Activated T-helper 1 cell treated with anti-CD3 and anti-CD28 coated beads, Interleukin-12 subunit alpha, Interleukin-12 subunit beta, Interleukin-2, Interleukin-4 antibody, amounts not matched to agents 30 ng/mL and 10 ng/mL and 1 ng/mL, durations not matched to agents 14 hours and 24 hours and 36 hours (primary cell): ENCODE data around the gene NAT14. TPM values are rescaled to one million over a fixed set of nuclear protein-coding genes. Genes with fewer than 3 reads are reported as not detected.

ENCODE experiments used
- DNase-seq: peaks from one replicate; pipeline ENCODE4 v3.0.0; 2021; ENCODE audit warnings: low spot score
- H3K27ac Mint-ChIP-seq: one replicate; pipeline ENCODE4 v1.8.0; 2021; ENCODE audit warnings: mild to moderate bottlenecking, mixed read lengths
- H3K27me3 Mint-ChIP-seq: one replicate; pipeline ENCODE4 v1.8.0; 2022; ENCODE audit warnings: mild to moderate bottlenecking, moderate library complexity, mixed read lengths; ENCODE audit not compliant: insufficient read depth
- H3K36me3 Mint-ChIP-seq: one replicate; pipeline ENCODE4 v1.8.0; 2021; ENCODE audit warnings: low read depth, mixed read lengths
- H3K4me1 Mint-ChIP-seq: one replicate; pipeline ENCODE4 v1.8.0; 2021; ENCODE audit warnings: low read depth, mixed read lengths
- H3K4me3 Mint-ChIP-seq: one replicate; pipeline ENCODE4 v1.8.0; 2021; ENCODE audit warnings: mild to moderate bottlenecking, moderate library complexity, mixed read lengths
- H3K9me3 Mint-ChIP-seq: one replicate; pipeline ENCODE4 v1.8.0; 2021; ENCODE audit warnings: mixed read lengths
- intact Hi-C: fragments of 100-400 bp; cut with micrococcal nuclease; formaldehyde crosslinking; loops from one replicate; pipeline ENCODE4 v1.15.1; 2024
- total RNA-seq: library from RNA; stranded (reverse); gene quantifications from 2 replicates; pipeline ENCODE4 v1.2.3, GENCODE V29; 2022

NAT14 gene, protein sequence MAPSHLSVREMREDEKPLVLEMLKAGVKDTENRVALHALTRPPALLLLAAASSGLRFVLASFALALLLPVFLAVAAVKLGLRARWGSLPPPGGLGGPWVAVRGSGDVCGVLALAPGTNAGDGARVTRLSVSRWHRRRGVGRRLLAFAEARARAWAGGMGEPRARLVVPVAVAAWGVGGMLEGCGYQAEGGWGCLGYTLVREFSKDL
- 23.1 and 26.1 TPM in 2 replicates for total RNA-seq

- Mint-ChIP-seq H3K4me3 (peak within 1 kb of the TSS; percentile 80), H3K36me3 (no peaks in the 10 kb centered on the region), H3K9me3 (no peaks in the 10 kb centered on the region), H3K27me3 (no peaks in the 10 kb centered on the region), H3K27ac (peak within 1 kb of the TSS; percentile 55), H3K4me1 (peaks cover 11% of the 10 kb centered on the region)
- peak; percentile 64 for DNase-seq
- intact Hi-C loops: loop anchor here (1.0 kb wide), 2 partner anchors 9 to 24 kb away; partner anchors contain the start of genes ISOC2 and ZNF628
These were observed at the start of gene NAT14 for GRCh38 chr19:55484593-55485438. NAT14 (plus strand) TSS chr19:55485188; CDS start chr19:55485709, 521 bp downstream.

- Mint-ChIP-seq H3K36me3 (no peaks in the 10 kb centered on the region), H3K27ac (no peak overlapping the region), H3K9me3 (no peaks in the 10 kb centered on the region), H3K27me3 (peaks cover 31% of the 10 kb centered on the region), H3K4me1 (peaks cover 17% of the 10 kb centered on the region), H3K4me3 (no peak overlapping the region)
- no peak for DNase-seq
- intact Hi-C loops: no loop called here
These were observed 48.1 kb upstream of the NAT14 start for GRCh38 chr19:55436847-55437246.

- peaks cover 17% of the 10 kb centered on the region for H3K4me1 Mint-ChIP-seq
- H3K27ac Mint-ChIP-seq: no peak overlapping the region
- no peak for DNase-seq
- intact Hi-C loops: no loop called here
- no peaks in the 10 kb centered on the region for H3K9me3 Mint-ChIP-seq
- peaks cover 34% of the 10 kb centered on the region for H3K27me3 Mint-ChIP-seq
- no peak overlapping the region for H3K4me3 Mint-ChIP-seq
- H3K36me3 Mint-ChIP-seq: no peaks in the 10 kb centered on the region
These were observed 47.6 kb upstream of the NAT14 start for GRCh38 chr19:55437410-55437809.

DNA sequence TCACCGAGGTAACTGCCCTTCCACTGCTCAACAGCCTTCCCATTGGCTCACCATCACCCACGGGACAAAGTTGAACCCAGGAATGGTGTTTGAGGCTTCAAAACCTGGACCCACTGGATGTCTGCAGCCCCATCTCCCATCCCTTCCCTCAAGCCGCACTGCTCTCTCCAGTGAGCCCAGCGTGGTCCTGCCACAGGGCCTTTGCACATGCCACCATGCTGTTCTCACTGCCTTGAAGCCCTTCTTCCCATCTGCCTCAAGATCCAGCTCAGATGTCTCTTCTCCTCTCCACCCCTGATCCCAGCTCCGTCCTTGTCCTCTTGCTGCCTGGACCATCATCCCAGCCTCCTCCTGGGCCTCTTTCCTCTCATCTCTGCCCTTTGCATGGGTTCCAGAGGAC lies 45.9 kb upstream of the NAT14 start:
- H3K4me1 Mint-ChIP-seq: peaks cover 17% of the 10 kb centered on the region
- peaks cover 47% of the 10 kb centered on the region for H3K27me3 Mint-ChIP-seq
- H3K36me3 Mint-ChIP-seq: no peaks in the 10 kb centered on the region
- no peak overlapping the region for H3K4me3 Mint-ChIP-seq
- no peaks in the 10 kb centered on the region for H3K9me3 Mint-ChIP-seq
- H3K27ac Mint-ChIP-seq: no peak overlapping the region
- intact Hi-C loops: no loop called here
- no peak for DNase-seq

DNA sequence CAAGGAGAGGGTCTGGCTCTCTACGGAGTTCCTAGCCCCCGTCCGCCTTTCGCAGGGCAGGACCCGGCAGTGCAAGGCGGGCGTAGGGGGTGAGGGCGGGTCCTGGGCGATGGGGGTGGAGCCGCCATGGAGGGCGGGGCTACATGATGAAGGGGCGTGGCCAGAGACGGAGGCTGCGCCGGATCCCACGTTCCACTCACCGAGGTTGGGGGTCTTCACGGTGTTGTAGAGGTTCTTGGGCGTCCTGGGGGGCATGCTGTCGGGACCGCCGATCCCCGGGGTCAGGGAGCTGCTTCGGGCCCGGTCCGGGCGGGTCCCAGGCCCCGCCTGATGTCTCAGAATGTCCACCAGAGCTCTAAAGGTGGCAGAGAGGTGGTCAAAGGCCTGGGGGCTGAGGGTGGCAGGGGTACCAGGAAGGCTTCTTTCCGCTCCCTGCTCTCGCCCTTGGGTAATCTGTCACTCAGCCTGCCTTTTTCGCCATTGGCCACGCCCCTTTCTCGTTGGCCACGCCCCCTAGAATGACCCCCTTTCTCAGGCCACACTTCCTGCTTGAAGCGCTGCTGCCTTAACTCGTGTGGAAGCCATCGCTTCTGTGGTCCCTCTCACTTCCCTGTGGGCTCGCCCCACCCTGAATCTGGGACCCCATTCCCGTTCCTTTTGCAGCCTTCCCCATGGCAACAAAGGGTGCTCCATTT lies 44.4 kb upstream of the NAT14 start:
- H3K27ac Mint-ChIP-seq: peak overlapping the region; percentile 2
- H3K4me1 Mint-ChIP-seq: peaks cover 17% of the 10 kb centered on the region
- no peaks in the 10 kb centered on the region for H3K9me3 Mint-ChIP-seq
- peaks cover 61% of the 10 kb centered on the region for H3K27me3 Mint-ChIP-seq
- intact Hi-C loops: loop anchor here (5.0 kb wide), 1 partner anchor 278 kb away; no protein-coding TSS in a partner anchor
- H3K4me3 Mint-ChIP-seq: no peak overlapping the region
- no peaks in the 10 kb centered on the region for H3K36me3 Mint-ChIP-seq
- DNase-seq: no peak

- H3K27me3 Mint-ChIP-seq: peaks cover 66% of the 10 kb centered on the region
- H3K27ac Mint-ChIP-seq: no peak overlapping the region
- no peaks in the 10 kb centered on the region for H3K9me3 Mint-ChIP-seq
- peaks cover 17% of the 10 kb centered on the region for H3K4me1 Mint-ChIP-seq
- DNase-seq: no peak
- no peaks in the 10 kb centered on the region for H3K36me3 Mint-ChIP-seq
- intact Hi-C loops: loop anchor here (5.0 kb wide), 1 partner anchor 279 kb away; no protein-coding TSS in a partner anchor
- H3K4me3 Mint-ChIP-seq: no peak overlapping the region
These were observed 43.7 kb upstream of the NAT14 start for GRCh38 chr19:55441319-55441691.

DNA sequence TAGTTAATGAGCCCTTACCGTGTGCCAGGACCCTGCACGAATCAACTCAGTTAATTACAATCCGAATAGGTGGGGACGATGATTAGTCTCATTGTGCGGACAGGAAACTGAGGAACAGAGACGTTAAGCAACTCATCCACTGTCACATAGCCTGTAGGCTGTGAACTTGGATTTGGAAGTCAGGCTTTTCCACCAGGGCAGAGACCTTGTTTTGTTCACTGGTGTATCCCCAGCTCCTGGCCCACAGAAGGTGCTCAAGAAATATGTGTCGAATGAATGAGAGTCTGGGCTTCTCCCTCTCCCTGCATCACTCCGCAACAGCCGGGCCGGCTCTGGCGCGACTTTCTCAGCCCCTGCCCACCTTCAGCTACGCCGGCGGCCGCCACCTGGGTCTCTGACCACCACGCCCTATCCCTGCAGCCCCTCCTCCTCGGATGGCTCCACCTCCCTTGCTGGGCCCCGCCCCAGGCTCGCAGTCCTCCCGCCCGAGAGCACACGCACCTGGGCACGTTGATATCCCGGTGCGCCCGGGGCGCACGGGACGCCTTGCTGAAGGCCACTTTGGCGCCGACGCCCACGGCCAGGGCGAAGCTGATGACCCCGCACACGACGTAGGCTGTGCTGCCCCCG lies 43.2 kb upstream of the NAT14 start:
- intact Hi-C loops: loop anchor here (5.0 kb wide), 1 partner anchor 280 kb away; no protein-coding TSS in a partner anchor
- no peak overlapping the region for H3K27ac Mint-ChIP-seq
- peaks cover 64% of the 10 kb centered on the region for H3K27me3 Mint-ChIP-seq
- no peaks in the 10 kb centered on the region for H3K9me3 Mint-ChIP-seq
- no peak for DNase-seq
- no peak overlapping the region for H3K4me3 Mint-ChIP-seq
- H3K36me3 Mint-ChIP-seq: no peaks in the 10 kb centered on the region
- H3K4me1 Mint-ChIP-seq: peaks cover 15% of the 10 kb centered on the region

- H3K9me3 Mint-ChIP-seq: no peaks in the 10 kb centered on the region
- no peak for DNase-seq
- peaks cover 10% of the 10 kb centered on the region for H3K4me1 Mint-ChIP-seq
- peaks cover 64% of the 10 kb centered on the region for H3K27me3 Mint-ChIP-seq
- H3K36me3 Mint-ChIP-seq: no peaks in the 10 kb centered on the region
- no peak overlapping the region for H3K27ac Mint-ChIP-seq
- no peak overlapping the region for H3K4me3 Mint-ChIP-seq
- intact Hi-C loops: loop anchor here (5.0 kb wide), 1 partner anchor 280 kb away; no protein-coding TSS in a partner anchor
These were observed 42.5 kb upstream of the NAT14 start for GRCh38 chr19:55442372-55442961.

DNA sequence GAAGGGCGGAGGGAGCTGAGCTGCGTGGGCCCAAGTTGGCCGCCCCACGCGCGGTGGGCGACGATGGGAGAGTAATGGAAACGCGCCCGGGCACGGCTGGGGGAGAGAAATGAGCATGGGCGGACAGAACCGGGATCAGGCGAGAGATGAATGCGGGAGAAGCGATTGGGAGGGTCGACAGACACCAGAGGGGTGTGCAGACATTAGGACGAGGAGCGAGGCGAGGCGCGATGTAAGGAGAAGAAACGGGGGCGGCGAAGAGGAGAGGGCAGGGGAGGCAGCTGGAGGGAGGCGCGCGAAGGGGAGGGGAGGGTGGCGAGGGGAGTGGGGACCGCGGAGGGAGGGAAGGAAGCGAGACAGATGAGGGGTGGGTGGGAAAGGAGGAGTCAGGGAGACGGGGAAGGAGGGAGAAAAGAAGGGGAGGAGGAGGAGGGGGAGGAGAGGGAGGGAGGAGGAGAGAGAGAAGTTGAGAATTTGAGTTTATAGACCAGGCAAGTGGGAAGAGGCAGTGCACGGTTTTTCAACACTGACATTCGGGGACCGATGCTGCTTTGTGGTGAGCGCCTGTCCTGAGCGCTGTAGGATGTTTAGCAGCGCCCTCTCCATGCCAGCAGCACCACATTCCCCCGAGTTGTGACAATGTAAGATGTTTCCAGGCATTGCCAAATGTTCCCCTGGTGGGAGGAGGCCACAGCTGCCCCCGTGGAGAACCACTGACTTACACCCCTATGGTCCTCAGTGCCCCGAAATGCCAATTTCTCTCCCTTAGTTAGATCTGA lies 41.8 kb upstream of the NAT14 start, which contains the start of gene SHISA7:
Gene SHISA7 (minus strand): TSS at position 256 of the 779 bp plus-strand sequence. CDS start 437 bp downstream, outside the sequence.
- no peak within 1 kb of the TSS for H3K27ac Mint-ChIP-seq
- H3K9me3 Mint-ChIP-seq: no peaks in the 10 kb centered on the region
- no peaks in the 10 kb centered on the region for H3K36me3 Mint-ChIP-seq
- peaks cover 64% of the 10 kb centered on the region for H3K27me3 Mint-ChIP-seq
- DNase-seq: no peak
- H3K4me3 Mint-ChIP-seq: no peak within 1 kb of the TSS
- H3K4me1 Mint-ChIP-seq: peaks cover 10% of the 10 kb centered on the region
- intact Hi-C loops: loop anchor here (5.0 kb wide), 1 partner anchor 281 kb away; no protein-coding TSS in a partner anchor

DNA sequence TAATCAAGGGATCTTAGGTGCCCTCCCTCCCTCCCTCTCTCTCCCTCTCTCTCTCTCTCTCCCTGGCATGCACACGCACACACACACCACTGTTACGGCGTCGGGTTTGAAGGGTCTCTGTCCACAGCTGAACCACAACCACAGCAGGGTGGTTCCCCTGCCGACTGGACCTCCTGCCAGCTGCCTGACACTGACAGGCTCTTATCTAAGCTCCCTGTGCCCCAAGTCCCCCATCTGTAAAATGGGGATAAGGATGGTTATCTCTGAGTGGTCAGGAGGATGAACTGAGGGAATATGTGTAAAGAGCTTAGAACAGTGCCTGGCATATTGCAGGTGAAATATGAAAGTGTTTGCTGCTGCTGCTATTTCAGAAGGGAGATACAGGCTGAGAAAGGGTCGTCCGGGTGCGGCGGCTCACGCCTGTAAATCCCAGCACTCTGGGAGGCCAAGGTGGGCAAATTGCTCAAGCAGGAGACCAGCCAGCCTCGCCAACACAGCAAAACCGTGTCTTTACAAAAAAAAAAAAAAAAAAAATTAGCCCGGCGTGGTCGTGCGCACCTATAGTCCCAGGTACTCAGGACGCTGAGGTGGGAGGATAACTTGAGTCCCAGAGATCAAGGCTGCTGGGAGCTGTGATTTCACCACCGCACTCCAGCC lies 41.0 kb upstream of the NAT14 start:
- intact Hi-C loops: loop anchor here (5.0 kb wide), 1 partner anchor 282 kb away; no protein-coding TSS in a partner anchor
- DNase-seq: no peak
- Mint-ChIP-seq H3K4me3 (no peak overlapping the region), H3K27ac (no peak overlapping the region), H3K36me3 (no peaks in the 10 kb centered on the region), H3K27me3 (peaks cover 62% of the 10 kb centered on the region), H3K4me1 (peaks cover 10% of the 10 kb centered on the region), H3K9me3 (no peaks in the 10 kb centered on the region)

DNA sequence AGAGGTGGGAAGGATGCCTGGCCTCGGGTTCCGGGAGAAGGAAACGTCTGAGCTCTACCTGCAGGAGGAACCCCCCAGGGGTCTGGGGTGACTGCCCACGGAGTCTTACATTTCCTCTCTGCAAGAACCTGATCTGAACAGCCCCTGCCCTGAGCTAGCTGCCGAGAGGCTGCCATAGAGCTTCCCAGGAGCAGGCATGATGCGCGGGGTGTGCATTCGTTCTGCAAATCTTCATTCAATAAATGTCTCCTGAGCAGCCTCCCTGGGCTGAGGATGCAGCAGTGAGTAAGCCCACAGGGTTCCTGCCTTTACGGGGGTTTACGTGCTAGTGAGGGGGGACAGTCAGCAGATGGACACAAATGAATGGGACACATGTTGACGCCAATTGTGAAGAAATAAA lies 40.3 kb upstream of the NAT14 start:
- Mint-ChIP-seq H3K4me1 (peaks cover 10% of the 10 kb centered on the region), H3K27ac (no peak overlapping the region), H3K4me3 (no peak overlapping the region), H3K9me3 (no peaks in the 10 kb centered on the region), H3K36me3 (no peaks in the 10 kb centered on the region), H3K27me3 (peaks cover 55% of the 10 kb centered on the region)
- no peak for DNase-seq
- intact Hi-C loops: loop anchor here (5.0 kb wide), 1 partner anchor 282 kb away; no protein-coding TSS in a partner anchor
